ENCODE results near the gene TCF7L2. TPM values are rescaled to one million over a fixed set of nuclear protein-coding genes. Genes with fewer than 3 reads are reported as not detected.

Gene TCF7L2
- polyA plus RNA-seq, 1 experiment, result 11.3 TPM

DNA sequence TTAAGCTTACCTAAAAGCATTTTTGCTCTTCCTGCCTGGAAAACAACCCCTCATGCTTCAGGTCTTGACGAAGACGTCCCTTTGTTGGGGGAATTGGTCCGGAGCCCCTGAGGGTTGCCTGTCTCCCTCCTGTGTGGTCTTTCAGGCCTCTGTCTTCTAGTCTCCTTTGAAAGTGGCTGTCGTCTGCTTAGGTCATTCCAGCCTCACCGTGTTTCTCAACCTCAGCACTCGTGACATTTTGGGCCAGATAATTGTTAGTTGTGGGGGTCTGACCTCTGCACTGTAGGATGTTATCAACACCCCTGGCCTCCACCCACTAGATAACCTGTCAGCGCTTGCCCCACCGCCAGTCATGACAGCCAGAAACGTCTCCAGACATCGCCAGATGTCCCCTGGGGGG, 219.1 kb downstream of the TCF7L2 start:
- Histone ChIP-seq H3K36me3 (ENCODE audit: control insufficient read depth, insufficient read depth, low read length) (peaks cover 9% of the 10 kb centered on the region), H3K27me3 (ENCODE audit: control insufficient read depth, insufficient read depth, low read length) (no peaks in the 10 kb centered on the region), H3K4me3 (ENCODE audit: low read depth, low read length) (no peak overlapping the region)
- POLR2A ChIA-PET, result no interaction called here
- CTCF ChIA-PET, result no interaction called here
- TF ChIP-seq, protein P1, sequence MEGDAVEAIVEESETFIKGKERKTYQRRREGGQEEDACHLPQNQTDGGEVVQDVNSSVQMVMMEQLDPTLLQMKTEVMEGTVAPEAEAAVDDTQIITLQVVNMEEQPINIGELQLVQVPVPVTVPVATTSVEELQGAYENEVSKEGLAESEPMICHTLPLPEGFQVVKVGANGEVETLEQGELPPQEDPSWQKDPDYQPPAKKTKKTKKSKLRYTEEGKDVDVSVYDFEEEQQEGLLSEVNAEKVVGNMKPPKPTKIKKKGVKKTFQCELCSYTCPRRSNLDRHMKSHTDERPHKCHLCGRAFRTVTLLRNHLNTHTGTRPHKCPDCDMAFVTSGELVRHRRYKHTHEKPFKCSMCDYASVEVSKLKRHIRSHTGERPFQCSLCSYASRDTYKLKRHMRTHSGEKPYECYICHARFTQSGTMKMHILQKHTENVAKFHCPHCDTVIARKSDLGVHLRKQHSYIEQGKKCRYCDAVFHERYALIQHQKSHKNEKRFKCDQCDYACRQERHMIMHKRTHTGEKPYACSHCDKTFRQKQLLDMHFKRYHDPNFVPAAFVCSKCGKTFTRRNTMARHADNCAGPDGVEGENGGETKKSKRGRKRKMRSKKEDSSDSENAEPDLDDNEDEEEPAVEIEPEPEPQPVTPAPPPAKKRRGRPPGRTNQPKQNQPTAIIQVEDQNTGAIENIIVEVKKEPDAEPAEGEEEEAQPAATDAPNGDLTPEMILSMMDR (IDR thresholded peaks at IDR 0.05; ENCODE audit: insufficient read depth, low read depth, low read length), result no peak
- no peak for DNase-seq (ENCODE audit: low read depth)

DNA sequence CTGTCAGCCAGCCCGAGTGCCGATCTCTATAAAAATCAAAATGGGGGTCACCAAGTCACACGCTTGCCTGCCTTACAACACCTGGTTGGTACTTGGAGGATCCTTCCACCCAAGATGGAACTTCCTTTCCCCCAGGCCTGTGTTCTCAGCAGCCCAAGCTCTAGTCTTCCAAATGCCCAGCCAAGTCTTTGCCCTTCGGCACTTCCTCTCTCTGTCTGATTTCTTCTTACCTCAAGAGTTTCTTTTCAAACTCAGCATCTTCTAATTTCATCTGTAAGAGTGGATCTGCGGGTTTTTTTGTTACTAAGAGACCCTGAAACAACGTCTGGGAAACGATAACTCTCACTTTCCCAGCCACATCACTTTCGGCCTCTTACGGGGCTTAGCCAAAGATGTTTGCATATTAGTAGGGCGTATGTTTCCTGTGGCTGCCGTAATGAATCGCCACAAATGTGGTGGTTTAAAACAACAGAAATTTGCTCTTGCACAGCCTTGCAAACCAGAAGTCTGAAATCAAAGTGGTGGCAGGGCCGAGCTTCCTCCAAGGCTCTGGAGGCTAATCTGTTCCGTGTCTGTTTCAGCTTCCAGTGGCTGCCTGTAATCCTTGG, 219.9 kb downstream of the TCF7L2 start:
- ChIA-PET POLR2A (no interaction called here), CTCF (no interaction called here)
- Histone ChIP-seq H3K27me3 (ENCODE audit: control insufficient read depth, insufficient read depth, low read length) (no peaks in the 10 kb centered on the region), H3K36me3 (ENCODE audit: control insufficient read depth, insufficient read depth, low read length) (peaks cover 9% of the 10 kb centered on the region), H3K4me3 (ENCODE audit: low read depth, low read length) (no peak overlapping the region)
- DNase-seq (ENCODE audit: low read depth), result no peak
- TF ChIP-seq, protein P1 (IDR thresholded peaks at IDR 0.05; ENCODE audit: insufficient read depth, low read depth, low read length), result no peak

DNA sequence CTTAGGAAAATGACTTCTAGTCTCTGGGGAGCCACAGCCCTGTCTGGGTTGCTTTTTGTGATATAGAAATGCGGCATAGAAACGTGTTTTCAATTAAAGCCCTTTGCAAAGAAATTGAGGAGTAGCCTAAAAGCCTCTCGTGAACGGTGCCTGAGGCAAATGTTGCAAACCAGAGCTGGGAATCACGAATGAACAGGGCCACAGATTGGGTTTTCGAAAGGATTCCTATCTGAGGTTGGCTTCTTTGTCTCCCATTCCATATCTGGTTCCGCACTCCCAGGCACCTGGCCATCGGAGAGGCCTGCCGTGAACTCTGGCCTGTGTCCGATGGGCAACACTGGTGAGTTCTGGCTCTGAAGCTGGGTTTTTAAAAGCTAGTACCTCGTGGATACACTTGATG, 221.6 kb downstream of the TCF7L2 start:
- CTCF ChIA-PET, result no interaction called here
- TF ChIP-seq, protein P1 (IDR thresholded peaks at IDR 0.05; ENCODE audit: insufficient read depth, low read depth, low read length), result no peak
- no peak for DNase-seq (ENCODE audit: low read depth)
- Histone ChIP-seq H3K4me3 (ENCODE audit: low read depth, low read length) (no peak overlapping the region), H3K36me3 (ENCODE audit: control insufficient read depth, insufficient read depth, low read length) (peaks cover 3% of the 10 kb centered on the region), H3K27me3 (ENCODE audit: control insufficient read depth, insufficient read depth, low read length) (no peaks in the 10 kb centered on the region)
- POLR2A ChIA-PET, result no interaction called here

DNA sequence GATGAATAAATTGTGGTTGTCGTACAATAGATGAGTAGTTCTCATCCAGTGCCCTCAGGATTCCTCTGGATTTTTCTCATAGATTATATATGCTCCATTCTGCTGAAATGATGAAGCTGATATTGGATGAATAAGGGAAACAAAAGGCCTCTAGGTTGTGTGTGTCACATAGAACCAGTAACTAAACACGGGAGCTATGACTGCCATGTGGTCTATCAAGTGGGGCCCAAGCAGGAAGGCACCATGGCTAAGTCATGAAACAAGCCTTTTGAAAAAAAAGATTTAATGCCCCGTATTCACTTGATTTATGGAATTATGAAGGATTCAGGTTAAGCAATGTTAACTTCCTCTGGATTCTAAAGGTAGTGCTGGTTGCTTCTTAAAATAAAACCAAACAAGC, 225.1 kb downstream of the TCF7L2 start:
- TF ChIP-seq, protein P1 (IDR thresholded peaks at IDR 0.05; ENCODE audit: insufficient read depth, low read depth, low read length), result no peak
- H3K4me3 ChIP-seq (ENCODE audit: low read depth, low read length), result no peak overlapping the region
- H3K36me3 ChIP-seq (ENCODE audit: control insufficient read depth, insufficient read depth, low read length), result no peaks in the 10 kb centered on the region
- 0 out of 2 replicates have a peak, but pooled peaks cover 1% of the 10 kb centered on the region for H3K27me3 ChIP-seq (ENCODE audit: control insufficient read depth, insufficient read depth, low read length)
- POLR2A ChIA-PET, result no interaction called here
- DNase-seq (ENCODE audit: low read depth), result no peak
- CTCF ChIA-PET, result interaction anchor here (0.7 kb wide), 1 partner anchor 74 kb away, joined by 3 read pairs; no protein-coding TSS in a partner anchor

DNA sequence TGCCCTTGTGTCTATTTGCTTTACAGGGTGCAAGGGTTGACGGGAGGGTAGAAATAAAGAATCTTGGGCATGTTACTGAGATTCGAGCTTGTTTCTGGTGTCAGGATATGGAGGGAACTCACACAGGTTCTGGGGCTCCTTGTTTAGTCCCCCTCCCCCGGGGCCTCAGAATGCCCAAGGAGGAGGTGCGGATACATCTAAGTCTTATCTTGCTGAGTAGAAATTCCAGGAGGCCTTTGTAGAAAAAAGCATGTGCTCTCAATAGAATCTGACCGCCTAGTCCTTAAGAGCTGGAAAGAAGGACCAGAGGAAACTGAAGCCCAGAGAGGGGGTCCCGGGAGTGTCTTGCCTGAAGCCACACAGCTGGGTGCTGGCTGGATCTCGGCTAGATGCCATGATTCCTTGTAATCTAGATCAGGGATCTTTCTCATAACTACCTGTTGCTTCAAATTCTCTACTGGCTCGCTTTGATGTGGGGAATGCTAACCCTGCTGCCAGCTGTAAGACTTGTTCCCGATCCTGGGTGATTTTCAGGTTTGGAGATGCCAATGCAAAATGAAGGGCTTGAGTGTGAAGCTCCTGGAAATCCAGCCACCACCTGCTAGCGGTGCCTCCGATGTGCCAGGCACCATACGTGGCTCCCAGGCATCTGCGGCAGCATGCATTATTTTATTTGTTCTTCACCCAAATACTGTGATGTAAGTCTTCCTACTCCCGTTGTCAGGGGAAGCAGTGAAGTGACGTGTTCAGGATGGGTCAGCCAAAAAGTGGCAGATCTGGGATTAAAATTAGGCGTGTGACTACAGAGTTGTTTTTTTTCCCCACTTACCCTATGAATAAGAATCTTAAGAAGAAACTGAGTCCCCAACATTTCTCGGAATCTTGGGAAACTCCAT, 226.0 kb downstream of the TCF7L2 start:
- no peak for DNase-seq (ENCODE audit: low read depth)
- H3K36me3 ChIP-seq (ENCODE audit: control insufficient read depth, insufficient read depth, low read length), result no peaks in the 10 kb centered on the region
- TF ChIP-seq, protein P1 (IDR thresholded peaks at IDR 0.05; ENCODE audit: insufficient read depth, low read depth, low read length), result no peak
- POLR2A ChIA-PET, result no interaction called here
- no peak overlapping the region for H3K4me3 ChIP-seq (ENCODE audit: low read depth, low read length)
- CTCF ChIA-PET, result no interaction called here
- 0 out of 2 replicates have a peak, but pooled peaks cover 1% of the 10 kb centered on the region for H3K27me3 ChIP-seq (ENCODE audit: control insufficient read depth, insufficient read depth, low read length)
